Measurements from ENCODE around the gene USP44.

DNA sequence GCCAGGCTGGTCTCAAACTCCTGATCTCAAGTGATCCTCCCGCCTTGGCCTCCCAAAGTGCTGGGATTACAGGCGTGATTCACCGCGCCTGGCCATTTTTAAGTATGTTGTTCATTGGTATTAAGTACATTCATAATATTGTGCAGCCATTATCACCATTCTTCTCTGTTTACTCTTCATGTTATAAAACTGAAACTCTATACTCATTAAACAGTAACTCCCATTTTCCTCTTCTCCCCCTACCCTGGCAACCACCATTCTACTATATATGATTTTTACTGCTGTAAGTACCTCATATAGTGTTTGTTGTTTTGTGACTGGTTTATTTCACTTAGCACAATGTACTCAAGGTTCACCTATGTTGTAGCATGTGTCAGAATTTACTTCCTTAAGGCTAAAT lies 54.2 kb downstream of the USP44 start:
- TF ChIP-seq, protein P1, sequence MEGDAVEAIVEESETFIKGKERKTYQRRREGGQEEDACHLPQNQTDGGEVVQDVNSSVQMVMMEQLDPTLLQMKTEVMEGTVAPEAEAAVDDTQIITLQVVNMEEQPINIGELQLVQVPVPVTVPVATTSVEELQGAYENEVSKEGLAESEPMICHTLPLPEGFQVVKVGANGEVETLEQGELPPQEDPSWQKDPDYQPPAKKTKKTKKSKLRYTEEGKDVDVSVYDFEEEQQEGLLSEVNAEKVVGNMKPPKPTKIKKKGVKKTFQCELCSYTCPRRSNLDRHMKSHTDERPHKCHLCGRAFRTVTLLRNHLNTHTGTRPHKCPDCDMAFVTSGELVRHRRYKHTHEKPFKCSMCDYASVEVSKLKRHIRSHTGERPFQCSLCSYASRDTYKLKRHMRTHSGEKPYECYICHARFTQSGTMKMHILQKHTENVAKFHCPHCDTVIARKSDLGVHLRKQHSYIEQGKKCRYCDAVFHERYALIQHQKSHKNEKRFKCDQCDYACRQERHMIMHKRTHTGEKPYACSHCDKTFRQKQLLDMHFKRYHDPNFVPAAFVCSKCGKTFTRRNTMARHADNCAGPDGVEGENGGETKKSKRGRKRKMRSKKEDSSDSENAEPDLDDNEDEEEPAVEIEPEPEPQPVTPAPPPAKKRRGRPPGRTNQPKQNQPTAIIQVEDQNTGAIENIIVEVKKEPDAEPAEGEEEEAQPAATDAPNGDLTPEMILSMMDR (IDR thresholded peaks at IDR 0.05), result no peak
- no peak for TF ChIP-seq POLR2A (IDR thresholded peaks at IDR 0.05)

All from prostate gland (tissue), 2 donors.